GM19193 (cell line): ENCODE data around the gene MCM9.
A peak's percentile ranks its signal among the peaks of the same experiment; 100 is the strongest.

Experiments used
- POLR2A ChIP-seq: IDR thresholded peaks from 4 replicates; pipeline ENCODE4 v1.6.1; 2011; ENCODE audit not compliant: insufficient read depth, insufficient read length; ENCODE audit errors: extremely low read depth

The MCM9 gene

GRCh38 chr6:118905084-118905483 lies 29.9 kb downstream of the MCM9 start:
- no peak for TF ChIP-seq POLR2A

DNA sequence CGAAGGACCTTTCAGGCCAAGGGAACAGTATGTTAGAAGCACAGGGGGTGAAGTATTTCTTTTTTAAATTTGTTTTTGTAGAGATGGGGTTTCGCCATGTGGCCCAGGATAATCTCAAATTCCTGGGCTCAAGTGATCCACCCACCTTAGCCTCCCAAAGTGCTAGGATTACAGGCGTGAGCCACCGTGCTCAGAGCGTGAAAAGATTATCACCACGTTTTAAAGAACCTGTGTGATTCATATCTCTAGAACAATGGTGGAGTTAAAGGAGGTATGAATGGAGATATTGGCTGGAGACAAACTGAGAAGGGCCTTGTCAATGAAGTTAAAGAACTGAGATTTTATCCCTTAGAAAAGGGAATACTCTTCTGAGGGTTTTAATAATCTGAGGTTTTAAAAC lies 31.3 kb downstream of the MCM9 start:
- TF ChIP-seq POLR2A: no peak

- TF ChIP-seq POLR2A: no peak
Measured at GRCh38 chr6:118903138-118903537, 31.8 kb downstream of the MCM9 start.

- no peak for TF ChIP-seq POLR2A
Measured at GRCh38 chr6:118902726-118903125, 32.2 kb downstream of the MCM9 start.

- TF ChIP-seq POLR2A: no peak
Measured at GRCh38 chr6:118899948-118900347, 35.0 kb downstream of the MCM9 start.

- TF ChIP-seq POLR2A: no peak
Measured at GRCh38 chr6:118897386-118897785, 37.6 kb downstream of the MCM9 start.

DNA sequence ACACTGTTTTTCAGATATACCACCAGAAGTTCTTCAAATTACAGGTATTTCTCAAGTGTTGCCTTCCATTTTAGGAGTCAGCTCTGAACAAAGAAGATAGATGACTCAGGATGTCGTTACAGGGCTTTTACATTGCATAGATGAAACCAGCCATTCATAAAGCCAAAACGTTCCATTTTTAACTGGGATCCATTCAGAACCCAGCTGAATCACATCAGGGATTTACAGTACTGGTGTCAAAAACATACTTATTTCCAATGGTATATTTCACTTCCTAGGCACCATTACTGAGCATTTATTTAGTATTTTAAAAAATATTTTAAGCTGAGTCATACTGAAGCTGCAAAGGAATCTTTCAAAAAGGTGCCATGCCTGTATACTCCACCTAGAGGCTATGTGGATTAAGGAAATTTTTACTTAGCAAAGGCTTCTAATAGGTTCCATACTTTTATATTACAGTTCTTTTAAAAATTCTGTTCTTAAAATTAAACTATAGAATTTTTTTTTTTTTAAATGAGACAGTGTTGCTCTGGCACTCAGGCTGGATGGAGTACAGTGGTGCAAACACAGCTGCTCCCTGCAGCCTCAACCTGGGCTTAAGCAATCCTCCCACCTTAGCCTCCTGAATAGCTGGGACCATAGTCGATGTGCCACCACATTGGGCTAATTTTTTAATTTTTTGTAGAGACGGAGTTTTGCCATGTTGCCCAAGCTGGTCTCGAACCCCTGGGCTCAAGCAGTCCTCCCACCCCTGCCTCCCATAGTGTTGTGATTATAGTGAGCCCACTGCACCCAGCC lies 38.4 kb downstream of the MCM9 start:
- TF ChIP-seq POLR2A: no peak

DNA sequence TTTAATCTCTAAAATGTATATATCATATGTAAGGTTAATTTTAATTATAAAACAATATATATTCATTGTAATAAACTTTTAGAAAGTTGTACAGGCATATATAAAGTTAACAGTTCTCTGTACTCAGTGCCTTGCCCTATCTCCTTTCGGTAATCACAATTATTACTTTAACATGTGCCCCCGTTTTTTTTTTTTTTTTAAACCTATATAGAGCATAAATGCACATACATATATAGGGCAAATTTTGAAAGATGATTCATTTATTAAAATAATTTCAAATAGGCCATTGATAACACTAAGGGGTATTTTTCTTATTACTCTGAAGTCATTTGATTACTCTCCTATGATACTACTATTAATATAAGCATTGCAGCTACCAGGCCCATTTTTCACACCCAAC lies 39.1 kb downstream of the MCM9 start:
- no peak for TF ChIP-seq POLR2A

- no peak for TF ChIP-seq POLR2A
Measured at GRCh38 chr6:118895261-118895560, 39.7 kb downstream of the MCM9 start.

GRCh38 chr6:118894425-118895260 lies 40.3 kb downstream of the MCM9 start:
- peak; percentile 82 for TF ChIP-seq POLR2A

DNA sequence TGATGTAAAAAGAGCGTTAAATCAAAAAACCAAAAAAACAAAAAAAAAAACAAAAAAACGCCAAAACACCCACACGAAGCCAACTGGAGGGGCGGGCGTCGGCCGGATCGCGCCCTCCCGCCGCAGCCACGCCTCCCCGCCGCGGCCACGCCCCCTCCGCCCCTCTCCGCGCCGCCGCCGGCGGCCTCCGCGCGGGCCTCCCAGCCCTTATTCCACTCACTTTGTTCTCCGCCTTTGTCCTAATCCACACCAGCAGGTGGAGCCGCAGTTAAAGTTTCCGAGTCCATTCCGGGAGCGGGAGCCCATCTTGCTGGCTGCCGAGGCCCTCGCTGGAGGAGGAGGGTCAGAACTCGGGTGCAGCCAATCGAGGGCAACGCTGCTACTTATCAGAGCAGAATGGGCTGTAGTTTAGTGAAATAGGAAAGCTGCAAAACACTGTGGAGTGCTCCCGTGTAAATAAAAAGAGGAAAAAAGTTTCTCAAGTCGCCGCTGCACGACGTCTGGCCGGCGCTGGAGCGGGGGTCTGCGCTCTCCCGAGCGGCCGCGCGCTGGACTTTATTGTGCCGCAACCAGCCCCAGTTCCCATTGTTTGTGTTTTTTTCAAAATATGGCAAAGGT lies 41.0 kb downstream of the MCM9 start, which contains the start of gene ASF1A:
ASF1A (plus strand) TSS at position 346 of the 618 bp plus-strand sequence; CDS start at position 608, 262 bp downstream.
- peak; percentile 78 for TF ChIP-seq POLR2A

GRCh38 chr6:118893064-118893806 lies 41.7 kb downstream of the MCM9 start:
- no peak for TF ChIP-seq POLR2A

GRCh38 chr6:118892355-118892991 lies 42.5 kb downstream of the MCM9 start:
- no peak for TF ChIP-seq POLR2A
